GM21786 (cell line): ENCODE data around the gene SLC35B3.
"Not testable (repeated sequence)": the region's sequence is repeated elsewhere in the genome, so short reads cannot be mapped to it uniquely, and the experiment has no call there.

Experiments used
- ATAC-seq: cut with Tn5 transposase; IDR thresholded peaks from one replicate; pipeline ENCODE4 v1.9.1; 2021; ENCODE audit not compliant: unreplicated experiment

SLC35B3 gene

DNA sequence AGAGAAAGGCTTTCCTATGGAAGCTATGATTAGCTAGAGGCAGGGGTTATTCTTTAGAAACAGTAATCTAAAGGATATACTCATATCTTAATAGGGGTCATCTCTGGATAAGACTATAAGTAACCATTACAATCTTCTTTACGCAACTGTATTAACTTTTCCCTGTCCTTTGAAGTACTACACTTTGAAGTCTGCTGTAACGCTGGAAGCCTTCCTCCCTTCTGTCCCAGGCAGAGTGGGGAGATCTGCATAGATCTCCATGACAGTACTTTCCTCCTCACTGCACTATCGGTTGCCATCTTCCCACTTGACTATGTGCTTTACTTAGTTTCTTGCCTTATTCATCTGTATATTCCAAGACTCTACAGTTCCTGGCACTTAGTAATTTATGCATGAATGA is 20.1 kb downstream of the SLC35B3 start:
- ATAC-seq = no peak

DNA sequence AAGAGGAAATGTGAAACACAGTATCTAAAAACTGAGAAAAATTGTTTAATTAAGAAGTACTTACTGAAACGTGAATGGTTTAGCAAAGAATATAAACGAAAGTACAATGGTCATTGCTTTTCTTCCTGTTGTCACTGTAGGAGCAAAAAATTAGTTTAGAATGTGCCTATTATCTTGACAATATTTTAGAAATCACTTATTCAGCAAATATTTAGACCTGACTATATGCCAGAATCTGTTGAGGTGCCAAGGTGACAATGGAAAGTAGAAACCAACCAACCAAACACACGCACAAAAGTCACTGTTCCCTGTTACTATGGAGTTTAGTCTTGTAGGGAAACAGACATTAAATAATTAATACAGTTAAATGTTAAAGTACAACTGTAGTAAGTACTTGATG is 20.5 kb downstream of the SLC35B3 start:
- ATAC-seq = no peak

DNA sequence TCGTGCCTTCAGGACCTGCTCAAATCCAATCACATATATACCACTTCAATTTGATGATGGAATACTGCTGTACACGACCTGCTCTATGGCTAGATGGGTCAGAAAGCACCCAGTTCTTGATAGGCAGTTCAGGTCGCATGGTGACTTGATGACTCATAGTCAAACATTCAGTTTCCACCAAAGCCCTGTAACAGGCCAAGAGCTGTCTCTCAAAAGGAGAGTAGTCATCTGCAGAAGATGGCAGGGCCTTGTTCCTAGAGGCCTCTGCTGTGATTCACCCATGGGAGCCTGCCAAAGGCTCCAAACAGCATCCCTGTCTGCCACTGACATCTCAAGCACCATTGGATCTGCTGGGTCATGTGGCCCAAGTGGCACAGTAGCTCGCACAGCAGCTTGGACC is 29.4 kb downstream of the SLC35B3 start:
- ATAC-seq = not testable (repeated sequence)

DNA sequence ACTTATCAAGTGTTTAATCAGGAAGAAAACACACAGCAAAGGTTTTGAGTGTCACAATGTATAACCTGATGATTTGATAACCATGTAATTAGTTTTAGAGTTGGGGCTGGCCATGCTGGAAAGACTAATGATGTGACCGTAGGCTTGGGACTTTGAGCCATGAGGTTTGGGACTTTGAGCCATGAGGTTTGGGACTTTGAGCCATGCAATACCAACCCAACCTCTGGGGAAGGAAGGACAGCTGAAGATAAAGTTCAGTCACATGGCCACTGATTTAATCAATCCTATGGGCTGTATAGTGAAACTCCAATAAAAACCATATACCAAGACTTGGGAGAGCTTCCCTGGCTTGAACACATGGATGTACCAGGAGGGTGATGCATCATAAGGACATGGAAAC is 32.8 kb downstream of the SLC35B3 start:
- ATAC-seq = no peak

DNA sequence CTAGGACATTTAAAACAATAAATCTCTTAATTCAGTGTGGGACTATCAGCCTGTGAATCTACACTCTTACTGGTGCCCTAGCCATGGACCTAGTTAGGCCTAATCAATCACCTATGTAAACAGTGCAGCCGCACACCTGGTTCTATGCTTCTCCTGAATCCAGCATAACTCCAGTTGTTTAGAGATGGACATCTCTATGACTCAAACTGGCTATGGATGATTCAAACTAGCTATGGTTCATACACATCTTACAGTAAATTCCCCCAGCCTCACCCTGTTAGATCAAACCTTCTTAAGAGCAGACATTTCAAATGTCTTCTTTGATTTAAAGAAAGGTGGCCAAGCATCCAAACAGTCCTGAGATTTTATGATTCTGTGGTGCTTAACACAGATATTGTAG is 34.7 kb downstream of the SLC35B3 start:
- ATAC-seq = no peak

DNA sequence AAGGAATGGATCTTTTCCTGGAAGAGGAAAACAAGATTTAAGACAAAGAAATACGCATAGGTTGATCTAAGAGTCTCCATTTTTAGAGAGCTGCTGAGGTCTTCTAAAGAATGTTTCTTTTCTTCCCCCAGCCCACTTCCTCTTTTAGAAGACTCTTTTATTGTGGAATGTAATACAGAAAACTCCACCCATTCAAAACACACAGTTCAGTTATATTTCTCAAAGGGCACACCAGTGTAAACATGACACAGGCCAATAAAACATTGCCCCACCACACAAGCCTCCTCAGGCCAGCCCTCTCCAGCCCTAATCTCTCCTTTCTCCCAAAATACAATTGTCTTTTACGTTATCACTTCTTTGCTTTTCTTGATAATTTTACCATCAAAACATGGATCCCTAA is 42.8 kb downstream of the SLC35B3 start:
- ATAC-seq = no peak

DNA sequence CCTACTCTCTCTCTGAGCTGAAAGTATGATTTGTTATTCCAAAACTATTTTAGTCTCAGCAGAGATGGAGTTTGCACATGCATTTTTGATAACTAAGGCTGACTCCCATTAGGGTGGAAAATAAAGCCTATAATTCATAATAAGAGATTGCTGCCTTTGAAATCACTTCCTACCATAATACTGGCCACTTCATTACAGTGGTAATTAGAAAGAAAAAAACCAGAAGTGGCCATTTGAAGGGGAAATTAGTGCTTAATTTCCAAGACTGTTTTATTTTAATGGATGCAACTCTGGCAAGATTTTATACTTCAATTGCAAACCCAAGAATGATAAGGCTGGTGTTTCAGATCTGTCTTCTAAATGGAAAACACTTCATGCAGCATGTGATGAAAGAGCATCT is 43.4 kb downstream of the SLC35B3 start:
- no peak for ATAC-seq

DNA sequence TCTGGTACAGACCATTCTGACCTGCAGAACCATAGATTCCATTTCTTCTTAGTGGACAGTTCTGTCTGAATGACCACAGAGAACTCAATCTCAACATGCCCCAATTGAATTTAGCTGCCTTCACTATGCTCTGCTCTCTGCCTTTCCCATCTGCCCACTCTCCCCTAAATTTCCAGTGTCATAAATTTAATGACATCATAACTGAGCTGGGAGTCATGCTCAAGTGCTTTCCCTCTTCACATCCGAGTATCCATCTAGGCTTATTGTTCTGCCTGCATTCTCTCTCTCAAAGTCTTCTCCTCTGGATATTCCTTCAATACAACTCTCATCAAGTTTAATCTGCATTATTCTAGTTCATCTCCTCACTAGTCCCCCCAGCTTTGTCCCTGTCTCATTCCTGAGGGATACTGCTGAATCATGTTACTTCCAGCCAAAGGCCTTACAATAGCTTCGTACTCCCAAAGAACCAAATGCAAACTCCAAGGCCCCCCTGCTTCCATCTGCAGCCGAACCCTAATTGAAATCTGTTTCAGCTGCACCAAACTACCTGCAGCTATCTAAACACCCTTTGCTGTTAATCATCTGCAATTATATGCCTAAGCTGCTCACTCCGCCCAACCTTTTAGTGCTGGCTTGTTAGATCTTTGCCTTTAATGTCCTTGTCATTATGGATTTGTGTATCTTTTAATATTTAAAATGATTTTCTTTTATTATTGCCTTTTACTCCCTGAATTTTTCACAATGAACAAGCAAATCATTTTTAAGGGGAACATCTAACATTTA is 46.1 kb downstream of the SLC35B3 start:
- no peak for ATAC-seq

DNA sequence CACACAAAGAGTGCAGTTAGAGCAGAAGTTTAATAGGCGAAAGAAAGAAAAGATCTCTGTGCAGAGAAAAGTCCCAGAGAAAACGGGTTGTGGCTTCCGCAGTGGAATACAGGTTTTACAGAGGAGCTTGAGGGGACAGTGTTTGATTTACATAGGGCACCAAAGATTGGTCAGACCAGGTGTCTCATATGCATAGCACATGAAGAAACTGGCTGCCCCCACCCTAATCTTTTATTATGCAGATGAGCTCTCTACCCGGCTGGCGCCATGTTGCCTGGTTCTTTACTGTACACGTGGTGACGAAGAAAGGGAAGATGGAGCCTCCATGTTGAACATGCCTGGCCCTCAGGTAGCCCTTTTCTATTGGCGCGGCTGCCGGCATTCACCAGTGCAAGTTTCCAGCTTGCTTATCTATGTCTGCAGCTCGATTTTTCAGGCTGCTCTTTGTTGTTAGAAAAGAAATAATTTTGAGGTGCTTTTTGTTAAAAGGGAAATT is 47.4 kb downstream of the SLC35B3 start:
- no peak for ATAC-seq

DNA sequence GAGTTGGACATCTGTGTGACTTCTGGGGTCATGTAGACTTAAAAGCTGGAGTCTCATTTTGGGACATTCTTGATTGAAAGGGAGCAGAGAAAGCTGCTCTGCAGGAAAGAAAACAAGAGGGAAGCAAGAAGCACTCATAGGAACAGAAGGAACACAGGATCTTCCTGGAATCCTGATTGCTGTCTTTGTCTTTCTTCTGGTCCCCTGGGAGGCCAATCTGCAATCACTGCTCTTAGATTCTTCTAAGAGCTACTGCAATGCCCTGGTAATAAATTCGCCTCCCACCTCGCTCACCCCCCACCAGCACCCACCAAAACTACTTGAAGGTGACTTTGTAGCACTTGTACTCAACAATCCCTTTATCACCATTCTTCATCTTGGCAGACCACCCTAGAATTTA is 51.8 kb downstream of the SLC35B3 start:
- no peak for ATAC-seq

DNA sequence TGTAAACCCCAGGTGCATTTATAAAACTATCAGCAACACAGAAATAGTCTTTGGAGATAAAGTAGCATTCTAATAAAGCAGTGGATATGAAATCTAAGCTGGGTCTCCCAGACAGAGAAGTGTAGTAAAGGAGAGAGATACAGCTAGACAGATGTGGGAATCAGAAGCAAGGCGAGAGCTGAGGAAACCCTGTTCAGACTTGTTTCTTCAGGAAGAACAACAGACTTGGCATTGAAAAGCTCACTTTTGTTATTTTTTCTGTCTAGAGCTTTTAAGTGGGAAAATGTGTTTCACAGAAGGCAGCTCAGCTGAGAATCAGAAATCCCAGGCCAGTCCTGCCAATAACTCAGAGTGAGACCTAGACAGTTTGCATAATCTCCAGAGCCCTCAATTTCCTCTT is 52.9 kb downstream of the SLC35B3 start:
- ATAC-seq = no peak

DNA sequence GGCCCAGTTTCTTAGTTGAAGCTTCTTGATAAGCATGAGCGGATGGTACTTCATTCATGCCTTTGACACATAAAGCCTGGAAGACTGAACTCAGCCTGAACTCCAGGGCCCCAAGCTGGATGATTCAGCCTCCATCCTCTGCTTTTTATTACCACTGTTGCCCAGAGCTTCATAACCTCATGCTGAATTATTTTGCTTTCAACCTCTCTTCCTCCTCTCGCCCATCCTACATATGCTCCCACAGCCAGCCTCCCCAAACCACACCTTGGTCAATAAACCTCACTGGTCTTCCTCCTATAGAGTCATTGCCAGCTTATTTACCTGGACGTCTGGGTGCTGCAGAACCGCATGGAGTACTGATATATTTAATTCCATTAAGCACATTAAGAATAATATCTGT is 59.4 kb downstream of the SLC35B3 start:
- no peak for ATAC-seq
